Measurements from ENCODE around the gene GPR78. TPM values are rescaled to one million over a fixed set of nuclear protein-coding genes. Genes with fewer than 3 reads are reported as not detected.

Gene GPR78
- total RNA-seq, 1 donor from 2014 or later = 0.54 TPM

- Mint-ChIP-seq H3K9me3 (ENCODE audit: unreplicated experiment) (no peaks in the 10 kb centered on the region), H3K4me1 (ENCODE audit: unreplicated experiment) (no peaks in the 10 kb centered on the region), H3K36me3 (ENCODE audit: unreplicated experiment) (no peaks in the 10 kb centered on the region), H3K27me3 (ENCODE audit: unreplicated experiment) (peaks cover 3% of the 10 kb centered on the region), H3K4me3 (ENCODE audit: unreplicated experiment) (no peak overlapping the region), H3K27ac (ENCODE audit: unreplicated experiment) (no peak overlapping the region)
- DNase-seq (ENCODE audit: extremely low spot score, unreplicated experiment) = no peak
- no peak for TF ChIP-seq CTCF (IDR thresholded peaks at IDR 0.05)
These were observed 22.8 kb upstream of the GPR78 start for GRCh38 chr4:8557151-8558076.

GRCh38 chr4:8558080-8558960, 21.9 kb upstream of the GPR78 start:
- no peak for TF ChIP-seq CTCF (IDR thresholded peaks at IDR 0.05)
- Mint-ChIP-seq H3K4me1 (ENCODE audit: unreplicated experiment) (no peaks in the 10 kb centered on the region), H3K36me3 (ENCODE audit: unreplicated experiment) (no peaks in the 10 kb centered on the region), H3K4me3 (ENCODE audit: unreplicated experiment) (no peak overlapping the region), H3K27ac (ENCODE audit: unreplicated experiment) (no peak overlapping the region), H3K27me3 (ENCODE audit: unreplicated experiment) (peaks cover 3% of the 10 kb centered on the region), H3K9me3 (ENCODE audit: unreplicated experiment) (no peaks in the 10 kb centered on the region)
- no peak for DNase-seq (ENCODE audit: extremely low spot score, unreplicated experiment)

GRCh38 chr4:8559011-8559410, 21.2 kb upstream of the GPR78 start:
- H3K9me3 Mint-ChIP-seq (ENCODE audit: unreplicated experiment) = no peaks in the 10 kb centered on the region
- no peaks in the 10 kb centered on the region for H3K4me1 Mint-ChIP-seq (ENCODE audit: unreplicated experiment)
- no peak overlapping the region for H3K27ac Mint-ChIP-seq (ENCODE audit: unreplicated experiment)
- peaks cover 3% of the 10 kb centered on the region for H3K27me3 Mint-ChIP-seq (ENCODE audit: unreplicated experiment)
- no peak for TF ChIP-seq CTCF (IDR thresholded peaks at IDR 0.05)
- DNase-seq (ENCODE audit: extremely low spot score, unreplicated experiment) = no peak
- no peaks in the 10 kb centered on the region for H3K36me3 Mint-ChIP-seq (ENCODE audit: unreplicated experiment)
- no peak overlapping the region for H3K4me3 Mint-ChIP-seq (ENCODE audit: unreplicated experiment)

- no peaks in the 10 kb centered on the region for H3K4me1 Mint-ChIP-seq (ENCODE audit: unreplicated experiment)
- peaks cover 3% of the 10 kb centered on the region for H3K27me3 Mint-ChIP-seq (ENCODE audit: unreplicated experiment)
- no peak for DNase-seq (ENCODE audit: extremely low spot score, unreplicated experiment)
- no peaks in the 10 kb centered on the region for H3K9me3 Mint-ChIP-seq (ENCODE audit: unreplicated experiment)
- H3K4me3 Mint-ChIP-seq (ENCODE audit: unreplicated experiment) = no peak overlapping the region
- H3K27ac Mint-ChIP-seq (ENCODE audit: unreplicated experiment) = no peak overlapping the region
- TF ChIP-seq CTCF (IDR thresholded peaks at IDR 0.05) = no peak
- no peaks in the 10 kb centered on the region for H3K36me3 Mint-ChIP-seq (ENCODE audit: unreplicated experiment)
These were observed 20.5 kb upstream of the GPR78 start for GRCh38 chr4:8559524-8560264.

Measured in osteocyte (in vitro differentiated cells).